ENCODE data around the gene TPCN1. TPM values are rescaled to one million over a fixed set of nuclear protein-coding genes. Genes with fewer than 3 reads are reported as not detected.

TPCN1 gene
- total and polyA plus RNA-seq, 2 donors from 2014 or later, result 38.4 to 93.3 TPM

- DNase-seq, result peak in 2 of 5 donors; percentile 42 to 56
- no peaks in the 10 kb centered on the region for H3K27me3 ChIP-seq (ENCODE audit: control insufficient read depth, insufficient read depth, low read length)
- intact Hi-C loops (cut with DNase I), result loop anchor here (10.0 kb wide), 1 partner anchor 278 kb away; no protein-coding TSS in a partner anchor
- no peak overlapping the region for H3K9ac ChIP-seq (ENCODE audit: low read length in 3 of 3)
- H3K27ac ChIP-seq (ENCODE audit: low read depth in 2 of 2, low read length in 2 of 2), result no peak overlapping the region
- H3K9me3 ChIP-seq (ENCODE audit: control insufficient read depth in 2 of 3, insufficient read depth in 1 of 3, low read length in 3 of 3), result no peaks in the 10 kb centered on the region
- TF ChIP-seq CTCF (IDR thresholded peaks at IDR 0.05; ENCODE audit: borderline replicate concordance, extremely low read depth, insufficient read depth), result no peak
- H3K4me1 ChIP-seq (ENCODE audit: control insufficient read depth in 2 of 3, insufficient read depth in 2 of 3, low read depth in 1 of 3, low read length in 3 of 3), result no peaks in the 10 kb centered on the region
- no peak for FAIRE-seq
- H3K4me3 ChIP-seq (ENCODE audit: low read length in 3 of 3), result no peak overlapping the region
- peaks cover 9 to 65% (median 38%) of the 10 kb centered on the region in 3 donors for H3K36me3 ChIP-seq (ENCODE audit: control insufficient read depth in 2 of 3, insufficient read depth in 3 of 3, low read length in 3 of 3)
Observed at GRCh38 chr12:113173081-113173698, 48.1 kb upstream of the TPCN1 start.

- no peaks in the 10 kb centered on the region for H3K9me3 ChIP-seq (ENCODE audit: control insufficient read depth in 2 of 3, insufficient read depth in 1 of 3, low read length in 3 of 3)
- no peak overlapping the region for H3K27ac ChIP-seq (ENCODE audit: low read depth in 2 of 2, low read length in 2 of 2)
- TF ChIP-seq CTCF (IDR thresholded peaks at IDR 0.05; ENCODE audit: borderline replicate concordance, extremely low read depth, insufficient read depth), result peak; percentile 93
- no peaks in the 10 kb centered on the region for H3K4me1 ChIP-seq (ENCODE audit: control insufficient read depth in 2 of 3, insufficient read depth in 2 of 3, low read depth in 1 of 3, low read length in 3 of 3)
- H3K36me3 ChIP-seq (ENCODE audit: control insufficient read depth in 2 of 3, insufficient read depth in 3 of 3, low read length in 3 of 3), result peaks cover 9 to 67% (median 42%) of the 10 kb centered on the region in 3 donors
- H3K27me3 ChIP-seq (ENCODE audit: control insufficient read depth, insufficient read depth, low read length), result no peaks in the 10 kb centered on the region
- H3K9ac ChIP-seq (ENCODE audit: low read length in 3 of 3), result no peak overlapping the region
- FAIRE-seq (no peak), DNase-seq (peak; percentile 71 to 88 (median 78))
- intact Hi-C loops (cut with DNase I), result loop anchor here (10.0 kb wide), 1 partner anchor 280 kb away; no protein-coding TSS in a partner anchor
- H3K4me3 ChIP-seq (ENCODE audit: low read length in 3 of 3), result no peak overlapping the region
Observed at GRCh38 chr12:113174461-113175384, 46.5 kb upstream of the TPCN1 start.

- Histone ChIP-seq H3K36me3 (ENCODE audit: control insufficient read depth in 2 of 3, insufficient read depth in 3 of 3, low read length in 3 of 3) (peaks cover 7 to 39% (median 30%) of the 10 kb centered on the region in 3 donors), H3K27ac (ENCODE audit: low read depth in 2 of 2, low read length in 2 of 2) (no peak overlapping the region), H3K27me3 (ENCODE audit: control insufficient read depth, insufficient read depth, low read length) (no peaks in the 10 kb centered on the region), H3K9ac (ENCODE audit: low read length in 3 of 3) (no peak overlapping the region), H3K4me3 (ENCODE audit: low read length in 3 of 3) (no peak overlapping the region), H3K4me1 (ENCODE audit: control insufficient read depth in 2 of 3, insufficient read depth in 2 of 3, low read depth in 1 of 3, low read length in 3 of 3) (no peaks in the 10 kb centered on the region), H3K9me3 (ENCODE audit: control insufficient read depth in 2 of 3, insufficient read depth in 1 of 3, low read length in 3 of 3) (no peaks in the 10 kb centered on the region)
- FAIRE-seq (no peak), DNase-seq (peak in 1 of 5 donors; percentile 70)
- intact Hi-C loops (cut with DNase I), result loop anchor here (10.0 kb wide), 1 partner anchor 284 kb away; no protein-coding TSS in a partner anchor
- no peak for TF ChIP-seq CTCF (IDR thresholded peaks at IDR 0.05; ENCODE audit: borderline replicate concordance, extremely low read depth, insufficient read depth)
Observed at GRCh38 chr12:113179023-113179422, 42.2 kb upstream of the TPCN1 start.

All from kidney (tissue), 14 donors.